DMS53 treated with DMSO at 0.1 percent for 48 hours (cell line): ENCODE results near the gene ZMIZ2.
"Not testable (repeated sequence)": the region's sequence is repeated elsewhere in the genome, so short reads cannot be mapped to it uniquely, and the experiment has no call there.

Experiments
- DNase-seq: peaks from one replicate; lab custom pipeline; 2025; ENCODE audit not compliant: unreplicated experiment; lab: John Stamatoyannopoulos, UW

Gene ZMIZ2

DNA sequence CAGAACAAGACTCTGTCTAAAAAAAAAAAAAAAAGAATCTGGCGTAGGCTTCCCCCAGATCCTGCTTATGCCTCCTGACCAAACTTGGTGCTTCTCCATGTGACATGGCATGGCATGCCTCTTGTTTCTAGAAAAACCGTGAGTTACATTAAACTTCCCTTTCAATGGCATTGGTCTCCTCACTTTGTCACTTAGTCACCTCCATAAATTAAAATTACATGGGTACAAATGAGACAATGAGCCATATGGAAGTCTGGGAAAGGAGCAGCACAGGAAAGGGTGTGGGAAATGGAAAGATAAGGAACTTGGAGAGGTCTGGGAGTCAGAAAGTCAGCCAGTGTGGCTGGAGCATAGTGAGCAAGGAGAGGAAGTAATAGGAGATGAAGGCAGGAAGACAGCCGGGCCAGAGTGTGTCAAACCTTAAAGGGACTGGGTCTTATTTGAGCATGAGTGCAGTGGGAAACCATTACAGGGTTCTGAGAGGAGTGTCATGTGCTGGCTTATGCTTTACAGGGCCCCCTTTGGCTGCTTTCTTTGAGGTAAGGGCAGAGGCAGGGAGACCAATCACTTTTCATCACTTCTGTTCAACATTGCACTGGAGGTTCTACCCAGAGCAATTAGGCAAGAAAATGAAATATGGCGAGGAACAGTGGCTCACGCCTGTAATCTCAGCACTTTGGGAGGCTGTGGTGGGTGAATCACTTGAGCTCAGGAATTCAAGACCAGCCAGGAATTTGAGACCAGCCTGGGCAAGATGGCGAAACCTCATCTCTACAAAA lies 21.3 kb upstream of the ZMIZ2 start:
- no peak for DNase-seq

DNA sequence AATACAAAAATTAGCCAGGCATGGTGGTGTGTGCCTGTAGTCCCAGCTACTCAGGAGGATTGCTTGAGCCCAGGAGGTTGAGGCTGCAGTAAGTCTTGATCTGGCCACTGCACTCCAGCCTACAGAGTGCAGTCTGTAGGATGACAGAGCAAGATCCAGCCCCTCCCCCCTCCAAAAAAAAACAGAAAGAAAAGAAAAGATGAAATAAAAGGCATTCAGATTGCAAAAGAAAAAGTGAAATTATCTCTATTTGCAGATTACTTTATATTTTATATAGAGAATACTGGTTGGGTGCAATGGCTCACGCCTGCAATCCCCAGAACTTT lies 20.7 kb upstream of the ZMIZ2 start:
- DNase-seq: no peak

GRCh38 chr7:44729949-44730590 lies 18.6 kb upstream of the ZMIZ2 start:
- no peak for DNase-seq

GRCh38 chr7:44732971-44733370 lies 15.7 kb upstream of the ZMIZ2 start:
- not testable (repeated sequence) for DNase-seq

DNA sequence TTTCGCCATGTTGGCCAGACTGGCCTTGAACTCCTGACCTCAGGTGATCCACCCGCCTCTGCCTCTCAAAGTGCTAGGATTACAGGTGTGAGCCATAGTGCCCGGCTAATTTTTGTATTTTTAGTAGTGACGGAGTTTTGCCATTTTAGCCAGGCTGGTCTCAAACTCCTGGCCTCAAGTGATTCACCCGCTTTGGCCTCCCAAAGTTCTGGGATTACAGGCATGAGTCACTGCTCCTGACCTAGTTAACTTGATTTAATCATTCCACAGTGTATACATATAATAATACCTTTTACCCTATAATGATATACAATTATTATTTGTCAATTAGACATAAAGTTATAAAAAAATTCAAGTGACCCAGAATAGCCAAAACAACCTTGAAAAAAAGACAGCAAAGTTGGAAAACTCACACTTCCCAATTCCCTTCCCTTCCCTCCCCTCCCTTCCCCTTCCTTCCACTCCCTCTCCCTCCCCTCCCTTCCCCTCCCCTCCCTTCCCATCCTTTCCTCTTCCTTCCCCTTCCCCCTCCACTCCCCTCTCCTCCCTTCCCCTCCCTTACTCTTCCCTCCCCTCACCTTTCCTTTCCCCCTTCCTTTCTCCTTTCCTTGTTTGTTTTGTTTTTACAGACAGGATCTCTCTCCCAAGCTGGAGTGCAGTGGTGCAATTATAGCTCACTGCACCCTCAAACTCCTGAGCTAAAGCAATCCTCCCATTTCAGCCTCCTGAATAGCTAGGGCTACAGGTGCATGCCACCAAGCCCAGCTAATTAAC lies 14.8 kb upstream of the ZMIZ2 start:
- DNase-seq: no peak

DNA sequence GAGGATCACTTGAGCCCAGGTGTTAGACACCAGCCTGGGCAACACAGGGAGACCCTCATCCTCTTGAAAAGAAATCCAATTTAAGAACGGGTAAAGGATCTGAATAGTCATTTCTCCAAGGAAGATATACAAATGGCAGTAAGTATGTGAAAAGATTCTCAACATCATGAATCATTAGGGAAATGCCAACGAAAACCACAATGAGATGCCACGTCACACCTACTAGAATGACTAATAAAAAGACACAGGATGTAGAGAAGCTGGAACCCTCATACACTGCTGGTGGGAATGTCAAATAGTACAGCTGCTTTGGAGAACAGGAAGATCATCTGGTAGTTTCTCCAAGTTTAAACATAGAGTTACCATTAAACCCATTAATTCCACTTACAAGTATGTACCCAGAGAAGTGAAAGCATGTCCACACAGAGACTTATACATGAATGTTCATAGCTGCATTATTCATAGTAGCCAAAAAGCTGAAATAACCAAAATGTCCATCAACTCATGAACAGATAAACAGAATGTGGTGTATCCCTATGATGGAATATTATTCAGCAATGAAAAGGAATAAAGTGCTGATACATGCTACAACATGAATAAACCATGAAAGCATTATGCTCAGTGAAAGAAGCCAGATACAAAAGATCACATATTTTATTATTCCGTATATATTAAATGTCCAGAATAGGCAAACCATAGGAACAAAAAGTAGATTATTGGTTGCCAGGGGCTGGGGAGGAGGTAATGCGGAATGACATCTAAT lies 13.1 kb upstream of the ZMIZ2 start:
- DNase-seq: no peak

GRCh38 chr7:44736896-44737295 lies 11.8 kb upstream of the ZMIZ2 start:
- no peak for DNase-seq

- DNase-seq: no peak
Observed at GRCh38 chr7:44738051-44738723, 10.5 kb upstream of the ZMIZ2 start.

DNA sequence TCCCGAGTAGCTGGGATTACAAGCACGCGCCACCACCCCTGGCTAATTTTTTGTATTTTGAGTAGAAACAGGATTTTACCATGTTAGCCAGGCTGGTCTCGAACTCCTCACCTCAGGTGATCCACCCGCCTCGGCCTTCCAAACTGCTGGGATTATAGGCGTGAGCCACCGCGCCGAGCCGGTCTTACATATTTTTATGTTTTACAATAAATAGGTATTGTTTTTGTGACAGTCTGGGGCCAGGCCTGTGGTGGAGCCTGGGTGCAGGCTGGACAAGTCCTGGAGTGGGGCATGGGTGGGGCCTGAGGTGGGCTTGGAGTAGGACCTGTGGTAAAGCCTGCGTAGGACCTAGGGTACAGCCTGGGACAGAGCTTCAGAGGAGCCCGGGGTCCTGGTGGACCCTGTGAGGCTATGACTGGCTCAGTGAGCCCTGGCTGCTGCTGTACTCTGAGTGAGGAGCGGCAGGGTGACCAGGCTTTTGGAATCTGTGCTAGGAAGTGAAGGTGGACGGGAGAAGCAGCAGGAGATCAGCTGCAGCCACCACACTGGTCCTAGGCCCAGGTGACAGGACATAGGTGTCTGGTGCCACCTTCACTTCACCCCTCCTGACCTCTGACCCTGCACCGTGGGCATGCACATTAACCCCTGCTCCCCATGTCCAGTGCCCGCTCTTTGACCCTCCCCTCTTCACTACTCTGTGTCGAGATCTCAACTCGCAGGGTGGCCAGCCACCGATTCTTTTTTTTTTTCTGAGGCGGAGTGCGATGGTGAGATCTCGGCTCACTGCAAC lies 9.6 kb upstream of the ZMIZ2 start:
- no peak for DNase-seq

GRCh38 chr7:44740055-44740454 lies 8.6 kb upstream of the ZMIZ2 start:
- no peak for DNase-seq

- DNase-seq: no peak
Observed at GRCh38 chr7:44743750-44744149, 4.9 kb upstream of the ZMIZ2 start.

DNA sequence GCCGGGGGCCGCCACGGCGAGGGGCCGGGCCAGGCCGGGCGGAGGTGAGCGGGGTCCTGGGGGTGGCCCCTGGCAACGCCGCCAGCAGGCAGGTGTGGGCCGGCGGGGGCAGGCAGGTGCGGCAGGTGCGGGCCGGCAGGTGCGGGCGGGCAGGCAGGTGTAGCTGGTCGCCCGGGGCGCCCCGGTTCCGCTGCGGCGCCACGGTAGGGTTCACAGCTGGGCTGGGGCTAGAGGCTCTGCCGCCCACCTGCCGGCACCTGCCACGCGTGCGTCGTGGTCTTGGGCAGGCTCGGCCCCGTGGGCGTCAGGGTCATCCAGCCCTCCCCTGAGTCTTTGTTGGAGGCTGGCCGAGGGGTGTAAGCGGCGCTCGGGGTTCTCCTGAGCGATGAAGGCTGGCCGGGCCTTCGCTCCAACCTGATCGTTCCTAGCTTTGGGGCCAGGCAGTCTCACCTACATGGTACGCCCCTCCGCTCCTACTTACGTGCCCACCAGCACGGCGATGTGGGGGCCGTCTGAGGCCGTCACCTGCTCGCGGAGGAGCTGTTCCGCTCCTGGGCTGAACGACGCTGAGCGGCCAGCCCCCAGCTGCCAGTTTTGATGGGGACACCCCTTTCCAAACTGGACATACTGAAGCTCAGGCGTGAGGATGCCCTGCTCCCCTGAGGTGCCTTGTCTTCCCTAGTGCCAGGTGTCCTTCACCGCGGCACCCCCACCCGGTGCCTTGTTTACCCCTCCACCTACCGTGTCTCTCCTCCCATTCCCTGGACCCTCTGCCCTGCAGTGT lies 493 bp downstream of the ZMIZ2 start:
- DNase-seq: no peak

- no peak for DNase-seq
Observed at GRCh38 chr7:44749992-44750391, 1.3 kb downstream of the ZMIZ2 start.

DNA sequence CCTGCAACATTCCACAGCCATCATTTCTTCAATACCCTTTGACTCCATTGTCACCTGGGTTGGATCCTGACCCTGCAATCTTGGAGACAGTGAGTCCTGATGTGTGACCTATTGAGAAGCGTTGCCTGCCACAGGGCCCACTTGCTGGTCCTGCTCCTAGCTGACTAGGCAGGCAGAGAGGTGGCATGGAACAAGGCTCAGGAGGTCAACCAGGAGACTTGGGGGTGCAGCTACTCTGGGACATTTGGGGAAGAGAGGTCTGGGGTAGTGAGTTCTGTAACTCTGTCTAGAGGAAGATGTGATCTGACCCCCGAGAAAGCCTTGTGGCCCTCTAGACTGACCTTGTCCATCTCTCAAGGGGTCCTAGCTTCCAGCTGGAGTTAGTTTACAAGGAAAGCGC lies 1.8 kb downstream of the ZMIZ2 start:
- no peak for DNase-seq

DNA sequence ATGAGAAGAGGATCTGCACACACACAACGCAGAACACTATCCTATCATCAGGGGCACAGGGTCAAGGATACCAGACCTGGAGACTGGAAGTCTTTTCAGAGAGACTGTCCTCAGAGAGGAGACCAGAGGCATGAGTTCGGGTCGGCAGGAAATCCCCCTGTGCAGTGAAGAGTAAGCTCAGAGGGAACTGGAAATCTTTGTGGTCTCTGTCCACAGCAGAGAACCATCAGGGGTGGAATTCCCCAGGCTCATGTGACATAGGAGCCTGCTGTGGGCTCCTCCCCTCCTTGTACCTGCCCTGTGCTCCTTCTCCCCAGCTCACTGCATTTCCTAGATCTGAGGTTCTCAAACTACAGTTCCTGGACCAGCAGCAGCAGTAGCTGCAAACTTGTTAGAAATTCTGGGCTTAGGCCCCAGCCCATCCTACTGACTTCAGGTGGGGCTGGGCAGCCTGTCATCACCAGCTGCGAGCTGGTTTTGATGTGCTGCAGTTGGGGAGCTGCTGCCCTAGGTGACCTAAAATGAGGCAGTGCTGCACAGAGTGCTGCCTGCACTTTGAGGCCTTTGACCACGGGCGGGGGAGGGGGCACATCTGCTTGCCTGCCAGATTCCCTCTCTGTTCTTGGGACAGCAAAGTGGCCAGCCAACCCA lies 2.4 kb downstream of the ZMIZ2 start:
- DNase-seq: no peak

DNA sequence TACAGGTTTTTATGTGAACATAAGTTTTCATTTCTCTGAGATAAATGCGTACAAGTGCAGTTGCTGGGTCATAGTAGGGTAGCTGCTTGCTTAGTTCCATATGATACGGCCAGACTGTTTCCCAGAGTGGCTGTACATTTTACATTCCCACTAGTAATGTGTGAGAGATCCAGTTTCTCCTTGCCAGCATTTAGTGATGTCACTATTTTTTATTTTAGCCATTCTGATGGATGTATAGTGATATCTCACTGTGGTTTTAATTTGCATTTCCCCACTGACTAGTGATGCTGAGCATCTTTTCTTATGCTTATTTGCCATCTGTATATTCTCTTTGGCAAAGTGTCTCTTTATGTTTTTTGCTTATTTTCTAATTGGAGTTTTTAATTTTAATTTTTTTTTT lies 4.2 kb downstream of the ZMIZ2 start:
- no peak for DNase-seq

- DNase-seq: no peak
Observed at GRCh38 chr7:44754802-44755697, 6.4 kb downstream of the ZMIZ2 start.
